ENCODE measurements around the gene SLC30A1. TPM values are rescaled to one million over a fixed set of nuclear protein-coding genes. Genes with fewer than 3 reads are reported as not detected.

SLC30A1 gene
- total and polyA plus RNA-seq, 2 of the 13 experiments (the other 11 are each of a cell fraction or from before 2014, with no cell fraction given): 5.9 to 24.4 TPM

GRCh38 chr1:211613108-211613947 lies 34.4 kb upstream of the SLC30A1 start (continued):
- TF ChIP-seq NFE2 (CRISPR knock-in tag; IDR thresholded peaks at IDR 0.05) (peak; percentile 66; the same call in 1 of the 2 replicates), NFE2L2 (IDR thresholded peaks at IDR 0.05; ENCODE audit: low read length) (peak; percentile 59; the same call in 1 of the 2 replicates)
- TF ChIP-seq, protein P1, sequence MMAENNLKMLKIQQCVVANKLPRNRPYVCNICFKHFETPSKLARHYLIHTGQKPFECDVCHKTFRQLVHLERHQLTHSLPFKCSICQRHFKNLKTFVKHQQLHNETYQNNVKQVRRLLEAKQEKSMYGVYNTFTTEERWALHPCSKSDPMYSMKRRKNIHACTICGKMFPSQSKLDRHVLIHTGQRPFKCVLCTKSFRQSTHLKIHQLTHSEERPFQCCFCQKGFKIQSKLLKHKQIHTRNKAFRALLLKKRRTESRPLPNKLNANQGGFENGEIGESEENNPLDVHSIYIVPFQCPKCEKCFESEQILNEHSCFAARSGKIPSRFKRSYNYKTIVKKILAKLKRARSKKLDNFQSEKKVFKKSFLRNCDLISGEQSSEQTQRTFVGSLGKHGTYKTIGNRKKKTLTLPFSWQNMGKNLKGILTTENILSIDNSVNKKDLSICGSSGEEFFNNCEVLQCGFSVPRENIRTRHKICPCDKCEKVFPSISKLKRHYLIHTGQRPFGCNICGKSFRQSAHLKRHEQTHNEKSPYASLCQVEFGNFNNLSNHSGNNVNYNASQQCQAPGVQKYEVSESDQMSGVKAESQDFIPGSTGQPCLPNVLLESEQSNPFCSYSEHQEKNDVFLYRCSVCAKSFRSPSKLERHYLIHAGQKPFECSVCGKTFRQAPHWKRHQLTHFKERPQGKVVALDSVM (CRISPR knock-in tag; IDR thresholded peaks at IDR 0.05): peak; percentile 93

DNA sequence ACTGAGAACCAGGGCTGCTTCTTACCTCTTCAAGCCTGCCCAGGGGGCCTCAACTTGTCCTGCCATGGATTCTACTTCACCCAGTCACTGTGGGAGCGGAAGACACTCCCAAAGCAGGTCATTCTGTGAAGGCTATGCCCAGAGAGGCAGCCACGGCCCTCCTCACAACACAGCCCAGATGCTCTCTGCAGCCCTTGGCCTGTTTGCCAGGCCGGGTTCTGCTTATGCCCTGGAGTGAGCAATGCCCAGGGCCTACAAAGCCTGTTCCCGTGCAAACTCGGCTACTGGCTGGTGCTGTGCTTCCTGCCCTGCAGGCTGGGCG lies 33.8 kb upstream of the SLC30A1 start:
- Histone ChIP-seq H3K4me2 (ENCODE audit: low read depth, low read length) (no peak overlapping the region), H2AFZ (ENCODE audit: low read length) (no peak overlapping the region), H3K4me3 (replicated peaks in 1 of 3; ENCODE audit: insufficient read depth in 1 of 3, low read depth in 2 of 3, low read length in 3 of 3) (no peak overlapping the region), H3K27me3 (ENCODE audit: control insufficient read depth in 1 of 2, insufficient read depth in 2 of 2, low read length in 2 of 2) (no peaks in the 10 kb centered on the region), H4K20me1 (ENCODE audit: insufficient read depth, low read length) (no peaks in the 10 kb centered on the region), H3K36me3 (replicated peaks in 1 of 2; ENCODE audit: control insufficient read depth in 1 of 2, insufficient read depth in 2 of 2, low read length in 2 of 2) (no peaks in the 10 kb centered on the region), H3K27ac (ENCODE audit: extremely low read length, insufficient read depth, low read length) (no peak overlapping the region), H3K4me1 (ENCODE audit: insufficient read depth, low read length) (peaks cover 87% of the 10 kb centered on the region), H3K9ac (ENCODE audit: insufficient read depth, low read depth, low read length) (no peak overlapping the region), H3K9me3 (ENCODE audit: low read length) (no peaks in the 10 kb centered on the region), H3K79me2 (ENCODE audit: insufficient read depth, low read length) (no peaks in the 10 kb centered on the region)
- ChIA-PET POLR2A (interaction anchor here (2.0 to 10.6 kb wide), 3 partner anchors 10 to 29 kb away, joined by 6 to 100 read pairs (median 8); no protein-coding TSS in a partner anchor), CTCF (ENCODE audit: low intra/inter-chr PET ratio, low total read pairs) (no interaction called here)
- TF ChIP-seq ZSCAN29 (CRISPR knock-in tag; conservative IDR thresholded peaks at IDR 0.05) (no peak), ZNF768 (CRISPR knock-in tag; IDR thresholded peaks at IDR 0.05) (peak; percentile 71; the same call in 1 of the 2 replicates)
- DNase-seq (ENCODE audit: low spot score): no peak
- FAIRE-seq: no peak
- no TSS peak for BruUV-seq (replicated peaks)
- ATAC-seq: no peak
- in situ Hi-C loops (cut with HindIII; ENCODE audit: extremely low pct_ligation_motif_present, low pct_unique_long_range_greater_than_20kb): no loop called here
- WGBS (ENCODE audit: low lambda C conversion rate): 100% methylated on average over 2 of the region's 6 CpGs
- intact Hi-C loops (cut with micrococcal nuclease; ENCODE audit: unreplicated experiment): no loop called here

Data from HepG2 (cell line).